C4-2B (cell line): Measurements from ENCODE around the gene GPR34.

Experiments used
- ZFX ChIP-seq: fragments of 450-650 bp; IDR thresholded peaks from 2 replicates; pipeline ENCODE4 v1.6.1; 2017
- TF ChIP-seq, protein P1 (sequence below): fragments of 450-650 bp; conservative IDR thresholded peaks from 2 replicates; pipeline ENCODE4 v1.5.1; 2017; ENCODE audit warnings: mild to moderate bottlenecking

GRCh38 chrX:41661366-41662095, 27.2 kb upstream of the GPR34 start:
- TF ChIP-seq, protein P1, sequence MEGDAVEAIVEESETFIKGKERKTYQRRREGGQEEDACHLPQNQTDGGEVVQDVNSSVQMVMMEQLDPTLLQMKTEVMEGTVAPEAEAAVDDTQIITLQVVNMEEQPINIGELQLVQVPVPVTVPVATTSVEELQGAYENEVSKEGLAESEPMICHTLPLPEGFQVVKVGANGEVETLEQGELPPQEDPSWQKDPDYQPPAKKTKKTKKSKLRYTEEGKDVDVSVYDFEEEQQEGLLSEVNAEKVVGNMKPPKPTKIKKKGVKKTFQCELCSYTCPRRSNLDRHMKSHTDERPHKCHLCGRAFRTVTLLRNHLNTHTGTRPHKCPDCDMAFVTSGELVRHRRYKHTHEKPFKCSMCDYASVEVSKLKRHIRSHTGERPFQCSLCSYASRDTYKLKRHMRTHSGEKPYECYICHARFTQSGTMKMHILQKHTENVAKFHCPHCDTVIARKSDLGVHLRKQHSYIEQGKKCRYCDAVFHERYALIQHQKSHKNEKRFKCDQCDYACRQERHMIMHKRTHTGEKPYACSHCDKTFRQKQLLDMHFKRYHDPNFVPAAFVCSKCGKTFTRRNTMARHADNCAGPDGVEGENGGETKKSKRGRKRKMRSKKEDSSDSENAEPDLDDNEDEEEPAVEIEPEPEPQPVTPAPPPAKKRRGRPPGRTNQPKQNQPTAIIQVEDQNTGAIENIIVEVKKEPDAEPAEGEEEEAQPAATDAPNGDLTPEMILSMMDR: no peak
- no peak for TF ChIP-seq ZFX
